ENCODE data around the gene CLPX.
"Not testable (repeated sequence)": the region's sequence is repeated elsewhere in the genome, so short reads cannot be mapped to it uniquely, and the experiment has no call there.

The CLPX gene

GRCh38 chr15:65184868-65185717 lies at the start of gene CLPX:
TSS of gene CLPX (minus strand) at chr15:65185342. CDS start at chr15:65185153, 189 bp downstream.
- no peak for TF ChIP-seq CTCF (IDR thresholded peaks at IDR 0.05; ENCODE audit: insufficient read depth, low read depth, low read length, missing control alignments)
- peak; percentile 91 for DNase-seq (ENCODE audit: low read depth)
- peak within 1 kb of the TSS; percentile 92 for H3K4me3 ChIP-seq (ENCODE audit: low read length)

- H3K4me3 ChIP-seq (ENCODE audit: low read length) = no peak overlapping the region
- no peak for DNase-seq (ENCODE audit: low read depth)
- TF ChIP-seq CTCF (IDR thresholded peaks at IDR 0.05; ENCODE audit: insufficient read depth, low read depth, low read length, missing control alignments) = no peak
Measured at GRCh38 chr15:65233696-65234095, 48.6 kb upstream of the CLPX start.

- no peak overlapping the region for H3K4me3 ChIP-seq (ENCODE audit: low read length)
- no peak for DNase-seq (ENCODE audit: low read depth)
- no peak for TF ChIP-seq CTCF (IDR thresholded peaks at IDR 0.05; ENCODE audit: insufficient read depth, low read depth, low read length, missing control alignments)
Measured at GRCh38 chr15:65232520-65232919, 47.4 kb upstream of the CLPX start.

- no peak for TF ChIP-seq CTCF (IDR thresholded peaks at IDR 0.05; ENCODE audit: insufficient read depth, low read depth, low read length, missing control alignments)
- H3K4me3 ChIP-seq (ENCODE audit: low read length) = no peak overlapping the region
- no peak for DNase-seq (ENCODE audit: low read depth)
Measured at GRCh38 chr15:65231306-65231705, 46.2 kb upstream of the CLPX start.

- DNase-seq (ENCODE audit: low read depth); H3K4me3 ChIP-seq (ENCODE audit: low read length): not testable (repeated sequence)
Measured at GRCh38 chr15:65226901-65227300, 41.8 kb upstream of the CLPX start.

- no peak for DNase-seq (ENCODE audit: low read depth)
- no peak for TF ChIP-seq CTCF (IDR thresholded peaks at IDR 0.05; ENCODE audit: insufficient read depth, low read depth, low read length, missing control alignments)
- no peak overlapping the region for H3K4me3 ChIP-seq (ENCODE audit: low read length)
Measured at GRCh38 chr15:65226221-65226620, 41.1 kb upstream of the CLPX start.

GRCh38 chr15:65223996-65224395 lies 38.9 kb upstream of the CLPX start:
- H3K4me3 ChIP-seq (ENCODE audit: low read length) = no peak overlapping the region
- no peak for TF ChIP-seq CTCF (IDR thresholded peaks at IDR 0.05; ENCODE audit: insufficient read depth, low read depth, low read length, missing control alignments)
- DNase-seq (ENCODE audit: low read depth) = no peak
